CD4-positive, alpha-beta T cell treated with Interleukin-15 for 4 hours (primary cell): ENCODE results near the gene MSLN.

ENCODE experiments used
- DNase-seq: peaks from one replicate; pipeline ENCODE4 v3.0.0-alpha.2; 2020; ENCODE audit warnings: low spot score

MSLN gene

GRCh38 chr16:793414-793813 is 32.9 kb downstream of the MSLN start:
- no peak for DNase-seq

GRCh38 chr16:794091-794822 is 33.7 kb downstream of the MSLN start:
- no peak for DNase-seq

GRCh38 chr16:794853-795466 is 34.4 kb downstream of the MSLN start:
- DNase-seq: no peak

GRCh38 chr16:795580-796229 is 35.2 kb downstream of the MSLN start:
- no peak for DNase-seq

GRCh38 chr16:796296-797119 is 36.0 kb downstream of the MSLN start:
- no peak for DNase-seq

- no peak for DNase-seq
Measured at GRCh38 chr16:797120-797420, 36.5 kb downstream of the MSLN start.

- DNase-seq: no peak
Measured at GRCh38 chr16:797686-798085, 37.2 kb downstream of the MSLN start.

GRCh38 chr16:798666-799065 is 38.1 kb downstream of the MSLN start:
- no peak for DNase-seq

- no peak for DNase-seq
Measured at GRCh38 chr16:799111-799947, 38.8 kb downstream of the MSLN start.

- DNase-seq: no peak
Measured at GRCh38 chr16:799948-800833, 39.7 kb downstream of the MSLN start, which contains the start of gene GNG13. TSS of gene GNG13 (minus strand) at chr16:800734. CDS start at chr16:799077, 1,657 bp downstream.

- no peak for DNase-seq
Measured at GRCh38 chr16:800834-801511, 40.4 kb downstream of the MSLN start.

- DNase-seq: no peak
Measured at GRCh38 chr16:801584-802363, 41.2 kb downstream of the MSLN start.

GRCh38 chr16:802461-802860 is 41.9 kb downstream of the MSLN start:
- no peak for DNase-seq

GRCh38 chr16:802914-803753 is 42.6 kb downstream of the MSLN start:
- DNase-seq: no peak

GRCh38 chr16:803754-804080 is 43.2 kb downstream of the MSLN start:
- no peak for DNase-seq

- DNase-seq: no peak
Measured at GRCh38 chr16:804193-805048, 43.9 kb downstream of the MSLN start.

GRCh38 chr16:805474-805873 is 44.9 kb downstream of the MSLN start:
- no peak for DNase-seq
